Spleen (tissue), 13 donors: ENCODE results near the gene SH3RF1. TPM values are rescaled to one million over a fixed set of nuclear protein-coding genes. Genes with fewer than 3 reads are reported as not detected.

ENCODE experiments used
- DNase-seq: peaks from one replicate; pipeline ENCODE4 v3.0.0-alpha.2; 2020
- H3K27ac ChIP-seq, 8 donors: fragments of 200-600 bp; sonication (generic) in 7 of 8; 1 replicate in 4 of 8; 2 replicates in 4 of 8; pipeline versions ENCODE4 v1.5.0 to v1.8.0; 2016 to 2021; ENCODE audit warnings: inconsistent platforms in 4 of 8, mild to moderate bottlenecking in 4 of 8, moderate library complexity in 1 of 8
- H3K27me3 ChIP-seq, 7 donors: fragments of 200-600 bp; sonication (generic) in 6 of 7; replicated peaks in 1 of 7; 1 replicate in 4 of 7; 2 replicates in 3 of 7; pipeline versions ENCODE4 v1.5.0 to v1.8.0; 2016 to 2021; ENCODE audit warnings: inconsistent platforms in 3 of 7, mild to moderate bottlenecking in 1 of 7
- H3K36me3 ChIP-seq, 6 donors: fragments of 200-600 bp; sonication (generic) in 5 of 6; 1 replicate in 4 of 6; 2 replicates in 2 of 6; pipeline versions ENCODE4 v1.5.0 to v1.8.0; 2016 to 2021; ENCODE audit warnings: inconsistent platforms in 2 of 6
- H3K4me1 ChIP-seq, 6 donors: fragments of 200-600 bp; sonication (generic) in 5 of 6; 1 replicate in 3 of 6; 2 replicates in 3 of 6; pipeline versions ENCODE4 v1.5.0 to v1.8.0; 2016 to 2021; ENCODE audit warnings: inconsistent platforms in 3 of 6
- H3K4me3 ChIP-seq, 8 donors: fragments of 200-600 bp; sonication (generic) in 7 of 8; 1 replicate in 4 of 8; 2 replicates in 4 of 8; pipeline versions ENCODE4 v1.5.0 to v1.8.0; 2016 to 2021; ENCODE audit warnings: inconsistent platforms in 4 of 8, mild to moderate bottlenecking in 4 of 8, moderate library complexity in 2 of 8
- H3K9me3 ChIP-seq, 8 donors: fragments of 200-600 bp; sonication (generic) in 7 of 8; 1 replicate in 4 of 8; 2 replicates in 4 of 8; pipeline versions ENCODE4 v1.5.0 to v1.8.0; 2016 to 2021; ENCODE audit warnings: inconsistent platforms in 4 of 8
- CTCF ChIP-seq, 11 experiments: fragments of 200-600 bp in 7 of 11; fragments of 450-650 bp in 4 of 11; sonication (generic) in 4 of 11; IDR thresholded peaks in 8 of 11; conservative IDR thresholded peaks in 3 of 11; 1 replicate in 7 of 11; 2 replicates in 4 of 11; pipeline versions ENCODE4 v1.4.0 to v1.8.0; 2016 to 2021; ENCODE audit warnings: antibody characterized with exemption in 11 of 11, inconsistent platforms in 4 of 11, mild to moderate bottlenecking in 1 of 11
- POLR2A ChIP-seq, 3 donors: fragments of 450-650 bp; IDR thresholded peaks; one replicate each; pipeline ENCODE4 v1.5.1; 2017; ENCODE audit warnings: antibody characterized with exemption in 3 of 3, mild to moderate bottlenecking in 1 of 3
- POLR2AphosphoS5 ChIP-seq, 3 donors: sonication (generic); formaldehyde crosslinking; IDR thresholded peaks; one replicate each; pipeline ENCODE4 v1.5.1; 2017; ENCODE audit warnings: antibody characterized with exemption in 3 of 3
- WGBS, 5 donors: extraction: QIAGEN DNeasy Blood & Tissue Kit in 3 of 5; methylation state at CpG; one replicate each; pipeline versions ENCODE4 v1.1.5 to v1.1.7; 2013 to 2018; 5-methylcytosine and 5-hydroxymethylcytosine counted together
- intact Hi-C: fragments of 100-400 bp; cut with DNase I; formaldehyde crosslinking; loops from one replicate; pipeline ENCODE4 v1.15.0; 2023; ENCODE audit warnings: low total_unique reads
- long read RNA-seq, 2 donors: transcript quantifications; one replicate each; lab custom pipeline, GENCODE V29; 2026
- polyA plus RNA-seq, 3 donors: library from polyadenylated mRNA; stranded (reverse); fragments of 200-250 nt; gene quantifications; one replicate each; pipeline ENCODE4 v1.2.1, GENCODE V29; 2013
- total RNA-seq, 7 donors: library from RNA; depleted of rRNA in 3 of 7; stranded (reverse); fragments of >200 nt in 3 of 7; fragmentation: NEBNext Ultra II Directional in 4 of 7; extraction: Animal tissue kit (Norgen Biotek cat#: 25700) in 4 of 7; gene quantifications; one replicate each; pipeline versions ENCODE4 v1.1.0 to v1.2.1, GENCODE V29; 2016 to 2021
- donor health status: healthy with polysubstance abuse.
- donor health status: DM: no; HTN: no; CAD: no; lungs with moderate emphysema.
- donor health status: DM: no; HTN: no; CAD: no.
- donor health status: Bipolar disorder and iron deficiency.
- donor health status: healthy.
- donor health status: DM: no; HTN: no; CAD: no.
- donor health status: DM: yes; HTN: yes; CAD: no.

Gene SH3RF1
- total RNA-seq (10 to 100 TPM in 5 of 7 donors, 1 to 10 TPM in 2; 7.1 to 18.6 (median 11.8) TPM), polyA plus RNA-seq (1 to 10 TPM; 1.1 to 2.3 (median 1.4) TPM)
- long read RNA-seq, donor 1, partial matches to known transcripts, result 5 of 5 reads
- long read RNA-seq, donor 1, other reads (novel, unspliced or antisense), result 0 of 5 reads
- long read RNA-seq, donor 2, result 0 reads

GRCh38 chr4:169270810-169271691 lies at the start of gene SH3RF1:
Gene SH3RF1, minus strand, starts transcription at chr4:169270956. Its CDS starts 1,744 bp downstream, at chr4:169269212.
- intact Hi-C loops, result no loop called here
- H3K4me1 ChIP-seq, result peaks cover 10 to 61% (median 40%) of the 10 kb centered on the region in 6 donors
- WGBS, 5 donors, result 1 to 4% (median 2%) methylated on average over 27 to 109 of the region's 110 CpGs
- H3K4me3 ChIP-seq, result peak within 1 kb of the TSS; percentile 73 to 96 (median 85)
- peak; percentile 89 for DNase-seq
- H3K36me3 ChIP-seq, result no peaks in the 10 kb centered on the region
- TF ChIP-seq CTCF (IDR thresholded peaks at IDR 0.05 in 8 of 11, conservative IDR thresholded peaks at IDR 0.05 in 3 of 11) (peak in 4 of 11 experiments; percentile 24 to 43 (median 35)), POLR2AphosphoS5 (IDR thresholded peaks at IDR 0.05) (peak; percentile 70 to 90 (median 85)), POLR2A (IDR thresholded peaks at IDR 0.05) (peak in 1 of 3 donors; percentile 23)
- no peaks in the 10 kb centered on the region for H3K9me3 ChIP-seq
- H3K27me3 ChIP-seq, result peaks cover 0 to 35% (median 0%) of the 10 kb centered on the region in 7 donors
- H3K27ac ChIP-seq, result peak within 1 kb of the TSS; percentile 73 to 90 (median 82)

- DNase-seq, result no peak
Observed at GRCh38 chr4:169315530-169316343, 45.0 kb upstream of the SH3RF1 start.

GRCh38 chr4:169314906-169315305 lies 44.1 kb upstream of the SH3RF1 start:
- Histone ChIP-seq H3K9me3 (no peaks in the 10 kb centered on the region), H3K27me3 (peaks cover 0 to 4% (median 0%) of the 10 kb centered on the region in 7 donors), H3K27ac (no peak overlapping the region), H3K4me1 (peaks cover 0 to 5% (median 0%) of the 10 kb centered on the region in 6 donors), H3K36me3 (no peaks in the 10 kb centered on the region), H3K4me3 (no peak overlapping the region)
- 41 to 61% (median 51%) methylated on average over 8 of the region's 8 CpGs for WGBS, 5 donors
- intact Hi-C loops, result no loop called here
- TF ChIP-seq CTCF (IDR thresholded peaks at IDR 0.05 in 8 of 11, conservative IDR thresholded peaks at IDR 0.05 in 3 of 11) (no peak), POLR2A (IDR thresholded peaks at IDR 0.05) (no peak), POLR2AphosphoS5 (IDR thresholded peaks at IDR 0.05) (no peak)
- no peak for DNase-seq

More at GRCh38 chr4:169315530-169316343, 45.0 kb upstream of the SH3RF1 start:
- Histone ChIP-seq H3K9me3 (no peaks in the 10 kb centered on the region), H3K4me3 (no peak overlapping the region), H3K27ac (no peak overlapping the region), H3K27me3 (peaks cover 0 to 4% (median 0%) of the 10 kb centered on the region in 7 donors), H3K36me3 (no peaks in the 10 kb centered on the region), H3K4me1 (peaks cover 0 to 5% (median 0%) of the 10 kb centered on the region in 6 donors)
- no peak for TF ChIP-seq CTCF (IDR thresholded peaks at IDR 0.05 in 8 of 11, conservative IDR thresholded peaks at IDR 0.05 in 3 of 11)
- no peak for TF ChIP-seq POLR2AphosphoS5 (IDR thresholded peaks at IDR 0.05)
- intact Hi-C loops, result no loop called here
- WGBS, 5 donors, result 57 to 73% (median 69%) methylated on average over 5 of the region's 5 CpGs
